Measurements from ENCODE around the gene CFAP46. TPM values are rescaled to one million over a fixed set of nuclear protein-coding genes. Genes with fewer than 3 reads are reported as not detected.

The CFAP46 gene
- total and polyA plus RNA-seq, 4 donors, result 3.1 to 18.8 (median 7.1) TPM

GRCh38 chr10:132876131-132876860, 66.1 kb downstream of the CFAP46 start:
- Histone ChIP-seq H3K9ac (ENCODE audit: insufficient read depth in 1 of 2, low read length in 2 of 2) (no peak overlapping the region), H3K27ac (ENCODE audit: low read depth in 1 of 2, low read length in 1 of 2) (no peak overlapping the region), H3K9me3 (ENCODE audit: control insufficient read depth in 4 of 4, insufficient read depth in 3 of 4, low read length in 3 of 4) (peaks cover 0 to 6% (median 0%) of the 10 kb centered on the region in 4 donors), H3K4me1 (ENCODE audit: control insufficient read depth in 5 of 5, insufficient read depth in 5 of 5, low read length in 5 of 5) (peaks cover 0 to 6% (median 0%) of the 10 kb centered on the region in 5 donors), H3K27me3 (ENCODE audit: control insufficient read depth in 3 of 3, insufficient read depth in 3 of 3, low read length in 2 of 3) (peaks cover 2 to 13% (median 3%) of the 10 kb centered on the region in 3 donors), H3K4me3 (no peak overlapping the region), H3K36me3 (ENCODE audit: control insufficient read depth in 4 of 4, insufficient read depth in 4 of 4, low read length in 4 of 4) (no peaks in the 10 kb centered on the region)
- TF ChIP-seq CTCF (IDR thresholded peaks at IDR 0.05; ENCODE audit: control extremely low read depth, extremely low read depth), result no peak
- ATAC-seq (ENCODE audit: insufficient read depth, low FRiP score) (no peak), DNase-seq (no peak)
- WGBS, 2 donors, result 89 to 93% methylated on average over 18 of the region's 18 CpGs

- Histone ChIP-seq H3K36me3 (ENCODE audit: control insufficient read depth in 4 of 4, insufficient read depth in 4 of 4, low read length in 4 of 4) (no peaks in the 10 kb centered on the region), H3K27ac (ENCODE audit: low read depth in 1 of 2, low read length in 1 of 2) (no peak overlapping the region), H3K27me3 (ENCODE audit: control insufficient read depth in 3 of 3, insufficient read depth in 3 of 3, low read length in 2 of 3) (peaks cover 2 to 13% (median 3%) of the 10 kb centered on the region in 3 donors), H3K9me3 (ENCODE audit: control insufficient read depth in 4 of 4, insufficient read depth in 3 of 4, low read length in 3 of 4) (peaks cover 0 to 11% (median 0%) of the 10 kb centered on the region in 4 donors), H3K4me3 (no peak overlapping the region), H3K4me1 (ENCODE audit: control insufficient read depth in 5 of 5, insufficient read depth in 5 of 5, low read length in 5 of 5) (peaks cover 0 to 6% (median 0%) of the 10 kb centered on the region in 5 donors), H3K9ac (ENCODE audit: insufficient read depth in 1 of 2, low read length in 2 of 2) (no peak overlapping the region)
- DNase-seq (no peak), ATAC-seq (ENCODE audit: insufficient read depth, low FRiP score) (no peak)
- TF ChIP-seq CTCF (IDR thresholded peaks at IDR 0.05; ENCODE audit: control extremely low read depth, extremely low read depth), result no peak
- WGBS, 2 donors, result 79 to 93% methylated on average over 2 of the region's 2 CpGs
Measured at GRCh38 chr10:132875435-132875834, 66.9 kb downstream of the CFAP46 start.

GRCh38 chr10:132873395-132873794, 69.0 kb downstream of the CFAP46 start:
- peaks cover 0 to 16% (median 0%) of the 10 kb centered on the region in 4 donors for H3K9me3 ChIP-seq (ENCODE audit: control insufficient read depth in 4 of 4, insufficient read depth in 3 of 4, low read length in 3 of 4)
- H3K27me3 ChIP-seq (ENCODE audit: control insufficient read depth in 3 of 3, insufficient read depth in 3 of 3, low read length in 2 of 3), result peaks cover 2 to 8% (median 3%) of the 10 kb centered on the region in 3 donors
- H3K4me3 ChIP-seq, result no peak overlapping the region
- H3K27ac ChIP-seq (ENCODE audit: low read depth in 1 of 2, low read length in 1 of 2), result no peak overlapping the region
- ATAC-seq (ENCODE audit: insufficient read depth, low FRiP score) (no peak), DNase-seq (no peak)
- WGBS, 2 donors, result 73 to 85% methylated on average over 12 of the region's 12 CpGs
- no peak for TF ChIP-seq CTCF (IDR thresholded peaks at IDR 0.05; ENCODE audit: control extremely low read depth, extremely low read depth)
- H3K9ac ChIP-seq (ENCODE audit: insufficient read depth in 1 of 2, low read length in 2 of 2), result no peak overlapping the region
- no peaks in the 10 kb centered on the region for H3K36me3 ChIP-seq (ENCODE audit: control insufficient read depth in 4 of 4, insufficient read depth in 4 of 4, low read length in 4 of 4)
- H3K4me1 ChIP-seq (ENCODE audit: control insufficient read depth in 5 of 5, insufficient read depth in 5 of 5, low read length in 5 of 5), result no peaks in the 10 kb centered on the region

Data from lung (tissue), 12 donors.